ENCODE data around the gene UBE2D1.

DNA sequence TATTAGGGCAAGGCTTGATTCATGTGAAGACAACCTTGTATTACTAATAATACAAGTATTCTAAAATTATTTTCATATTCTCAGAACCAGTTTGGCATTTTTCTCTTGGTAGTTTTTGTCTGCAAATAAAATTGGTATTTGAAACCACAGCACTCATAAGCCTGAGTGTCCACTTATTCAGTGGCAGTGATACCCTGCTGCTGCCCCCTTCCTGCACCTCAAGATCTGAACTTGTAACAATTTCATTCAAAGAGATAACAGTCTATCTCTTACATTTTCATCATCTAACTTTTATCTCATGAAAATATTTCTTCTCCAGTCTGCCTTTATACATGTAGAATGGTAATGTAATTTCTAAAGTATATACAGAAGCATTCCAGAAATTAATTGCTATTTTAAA is 59.7 kb downstream of the UBE2D1 start:
- TF ChIP-seq, protein P1, sequence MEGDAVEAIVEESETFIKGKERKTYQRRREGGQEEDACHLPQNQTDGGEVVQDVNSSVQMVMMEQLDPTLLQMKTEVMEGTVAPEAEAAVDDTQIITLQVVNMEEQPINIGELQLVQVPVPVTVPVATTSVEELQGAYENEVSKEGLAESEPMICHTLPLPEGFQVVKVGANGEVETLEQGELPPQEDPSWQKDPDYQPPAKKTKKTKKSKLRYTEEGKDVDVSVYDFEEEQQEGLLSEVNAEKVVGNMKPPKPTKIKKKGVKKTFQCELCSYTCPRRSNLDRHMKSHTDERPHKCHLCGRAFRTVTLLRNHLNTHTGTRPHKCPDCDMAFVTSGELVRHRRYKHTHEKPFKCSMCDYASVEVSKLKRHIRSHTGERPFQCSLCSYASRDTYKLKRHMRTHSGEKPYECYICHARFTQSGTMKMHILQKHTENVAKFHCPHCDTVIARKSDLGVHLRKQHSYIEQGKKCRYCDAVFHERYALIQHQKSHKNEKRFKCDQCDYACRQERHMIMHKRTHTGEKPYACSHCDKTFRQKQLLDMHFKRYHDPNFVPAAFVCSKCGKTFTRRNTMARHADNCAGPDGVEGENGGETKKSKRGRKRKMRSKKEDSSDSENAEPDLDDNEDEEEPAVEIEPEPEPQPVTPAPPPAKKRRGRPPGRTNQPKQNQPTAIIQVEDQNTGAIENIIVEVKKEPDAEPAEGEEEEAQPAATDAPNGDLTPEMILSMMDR (IDR thresholded peaks at IDR 0.05): no peak
- no peak for TF ChIP-seq EP300 (IDR thresholded peaks at IDR 0.05)

All from upper lobe of left lung (tissue), 4 donors.